GM21423 (cell line): ENCODE results near the gene HPCAL1.
A peak's percentile ranks its signal among the peaks of the same experiment; 100 is the strongest.

Experiments used
- ATAC-seq: cut with Tn5 transposase; IDR thresholded peaks from one replicate; pipeline ENCODE4 v1.9.1; 2021; ENCODE audit warnings: mild to moderate bottlenecking, moderate library complexity; ENCODE audit not compliant: unreplicated experiment

The HPCAL1 gene

DNA sequence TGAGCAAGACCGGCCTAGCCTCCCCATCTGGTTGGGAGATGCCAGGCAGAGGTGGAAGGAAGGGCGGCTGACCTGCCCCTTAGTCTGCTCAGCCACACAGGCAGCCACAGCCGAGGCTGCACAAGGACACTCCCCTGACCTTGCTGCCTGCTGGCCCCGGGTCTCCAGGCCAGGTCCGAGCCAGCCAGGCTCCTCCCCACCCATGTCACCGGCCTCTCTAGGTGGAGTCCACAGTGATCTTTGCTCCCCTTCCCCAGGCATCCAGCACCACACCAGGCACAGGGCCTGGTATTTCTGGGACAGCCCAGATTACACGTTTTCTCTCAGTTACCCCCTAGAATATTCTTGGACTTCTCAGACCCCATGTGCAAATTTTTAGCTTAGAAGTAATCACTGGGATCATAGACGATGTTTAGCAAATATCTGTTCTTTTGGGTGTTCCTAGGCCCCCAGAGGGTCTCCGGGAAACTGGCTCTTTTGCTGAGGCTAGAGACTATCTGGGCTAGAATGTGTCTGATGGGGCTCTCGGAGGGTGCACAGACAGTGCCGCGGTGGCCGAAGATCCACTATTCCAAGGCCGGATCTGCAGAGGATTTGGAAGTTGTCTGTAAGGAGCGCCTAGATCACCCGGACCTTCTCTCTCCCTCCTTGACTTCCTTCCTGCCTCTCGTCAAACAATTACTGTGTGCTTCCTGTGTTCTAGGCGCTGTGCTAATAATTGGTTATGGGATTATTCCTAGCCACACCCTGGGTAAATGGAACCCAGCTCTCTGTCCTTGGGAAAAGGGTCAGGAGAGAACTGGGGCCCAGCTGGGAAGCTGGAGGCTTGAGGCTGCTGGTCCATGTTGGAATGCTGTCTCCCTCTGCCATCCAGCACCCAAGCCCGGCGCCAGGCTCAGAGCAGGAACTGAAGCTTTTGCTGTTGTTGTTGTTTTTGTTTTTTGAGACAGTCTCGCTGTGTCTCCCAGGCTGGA lies 98.6 kb downstream of the HPCAL1 start:
- ATAC-seq = no peak

DNA sequence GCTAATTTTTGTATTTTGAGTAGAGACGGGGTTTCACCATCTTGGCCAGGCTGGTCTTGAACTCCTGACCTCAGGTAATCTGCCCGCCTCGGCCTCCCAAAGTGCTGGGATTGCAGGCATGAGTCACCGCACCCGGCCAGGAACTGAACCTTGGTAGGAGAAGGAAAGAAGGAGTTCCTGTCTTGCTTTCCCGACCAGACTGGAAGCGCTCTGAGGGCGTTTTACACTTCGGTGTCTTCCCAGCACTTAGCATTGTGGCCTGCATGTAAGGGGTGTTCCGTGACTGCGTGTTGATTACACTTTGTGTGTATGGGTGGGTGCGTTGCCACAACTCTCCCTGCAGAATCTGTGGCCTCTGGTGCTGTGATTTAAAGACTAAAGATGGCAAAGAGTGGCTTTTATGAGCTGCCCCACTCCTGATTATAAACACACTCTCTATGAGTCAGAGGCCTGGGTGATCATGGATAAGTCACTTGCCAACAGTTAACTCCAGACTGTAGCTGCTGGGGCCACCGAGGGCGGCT lies 99.4 kb downstream of the HPCAL1 start:
- no peak for ATAC-seq

- ATAC-seq = no peak
These were observed 100.0 kb downstream of the HPCAL1 start for GRCh38 chr2:10402653-10403215.

GRCh38 chr2:10404324-10405143 lies 101.8 kb downstream of the HPCAL1 start:
- ATAC-seq = no peak

GRCh38 chr2:10405448-10405847 lies 102.7 kb downstream of the HPCAL1 start:
- ATAC-seq = no peak

DNA sequence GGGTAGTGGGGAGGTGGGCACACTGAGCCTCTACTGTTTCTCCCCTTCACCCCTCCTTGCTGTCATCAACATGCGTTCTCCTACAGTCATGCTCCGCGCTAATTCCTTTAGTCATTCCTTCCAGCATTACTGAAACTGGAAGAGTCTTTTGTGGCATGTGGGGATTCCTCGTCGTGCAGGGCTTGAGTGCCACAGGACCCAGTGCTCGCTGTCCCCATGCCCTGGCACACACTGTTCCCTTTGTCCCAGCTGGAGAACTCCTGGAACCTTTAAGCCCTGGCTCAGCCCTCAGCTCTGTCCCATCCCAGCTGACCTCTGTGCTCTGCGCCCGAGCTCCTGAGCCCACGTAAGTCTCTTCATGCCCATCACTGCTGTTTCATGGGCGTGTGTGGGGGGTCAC lies 103.3 kb downstream of the HPCAL1 start:
- ATAC-seq = no peak

GRCh38 chr2:10406491-10407188 lies 103.9 kb downstream of the HPCAL1 start:
- ATAC-seq = no peak

DNA sequence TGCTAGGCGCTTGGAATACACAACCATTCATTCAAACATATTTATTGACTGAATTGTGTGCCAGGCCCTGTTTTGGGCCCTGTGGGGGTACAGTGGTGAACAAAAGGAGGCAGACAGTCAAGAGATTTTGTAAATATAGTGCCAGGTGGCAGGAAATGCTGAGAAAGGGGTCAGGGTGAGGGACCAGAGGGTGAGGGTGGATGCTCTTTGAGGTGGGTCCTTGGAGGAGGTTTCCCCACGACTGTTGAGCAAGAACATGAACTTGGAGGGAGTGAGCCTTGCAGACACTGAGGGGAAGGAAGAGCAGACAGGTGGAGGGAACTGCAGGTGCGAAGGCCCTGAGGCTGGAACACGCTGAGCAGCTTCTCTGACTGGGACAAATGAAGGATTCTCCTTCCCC lies 104.7 kb downstream of the HPCAL1 start:
- no peak for ATAC-seq

GRCh38 chr2:10407841-10408648 lies 105.3 kb downstream of the HPCAL1 start:
- peak; percentile 41 for ATAC-seq

GRCh38 chr2:10408649-10409579 lies 106.2 kb downstream of the HPCAL1 start:
- peak; percentile 46 for ATAC-seq

GRCh38 chr2:10410001-10410822 lies 107.5 kb downstream of the HPCAL1 start:
- ATAC-seq = peak; percentile 71

- ATAC-seq = no peak
These were observed 108.2 kb downstream of the HPCAL1 start for GRCh38 chr2:10410823-10411437.

DNA sequence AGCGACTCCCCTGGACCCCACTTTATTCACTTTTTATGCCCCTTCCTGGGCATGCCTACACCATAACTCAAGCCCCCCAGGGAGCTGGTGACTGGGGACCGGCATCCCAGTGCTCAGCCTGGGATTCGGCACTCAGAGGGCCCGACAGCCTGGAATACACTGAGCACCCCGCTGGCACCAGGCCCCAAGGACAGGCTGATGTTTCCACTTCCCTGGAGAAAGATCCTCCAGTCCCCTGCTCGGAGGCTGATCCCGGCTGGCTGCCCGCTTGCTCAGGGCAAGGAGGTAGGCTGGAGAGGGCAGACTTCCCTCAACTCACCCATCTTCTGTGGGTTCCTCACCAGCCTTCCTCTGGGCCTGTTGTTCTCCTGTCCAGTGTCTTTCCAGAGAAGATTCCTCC lies 108.9 kb downstream of the HPCAL1 start:
- no peak for ATAC-seq

DNA sequence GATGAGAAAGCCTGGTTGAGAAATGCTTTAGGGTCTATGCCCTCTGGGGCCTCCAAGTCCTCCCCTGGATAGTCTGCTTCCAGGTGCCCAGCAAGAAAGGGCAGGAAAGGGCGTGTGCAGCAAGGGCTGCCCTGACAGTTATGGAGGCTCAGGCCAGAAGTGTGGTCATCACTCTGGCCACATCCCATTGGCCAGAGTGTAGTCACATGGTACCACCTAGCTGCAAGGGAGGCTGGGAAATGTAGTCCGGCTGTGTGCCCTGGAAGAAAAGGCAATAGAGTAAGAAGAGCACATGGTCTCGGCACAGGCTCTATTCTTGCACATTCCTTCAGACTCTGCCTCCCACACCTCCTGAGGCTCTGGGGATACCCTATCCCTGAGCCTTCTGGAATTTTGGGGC lies 109.7 kb downstream of the HPCAL1 start:
- no peak for ATAC-seq

DNA sequence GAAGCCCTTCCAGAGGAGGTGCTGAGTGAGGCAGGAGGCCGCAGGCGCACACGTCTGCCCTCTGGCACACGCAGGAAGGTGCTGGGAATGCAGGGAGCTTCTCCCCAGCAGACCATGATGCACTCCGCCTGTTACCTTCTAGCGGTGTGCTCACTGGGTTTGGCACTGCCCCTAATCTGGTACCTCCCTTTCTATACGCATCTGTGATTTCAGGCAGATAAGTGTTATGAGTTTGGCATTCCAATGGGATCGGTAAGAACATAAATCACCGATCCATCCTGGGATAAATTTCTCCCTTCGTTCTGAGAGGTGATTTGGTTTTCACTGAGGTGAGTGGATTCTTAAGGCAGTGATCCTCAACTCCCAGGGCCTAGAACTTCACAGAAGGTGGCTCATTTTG lies 110.8 kb downstream of the HPCAL1 start:
- no peak for ATAC-seq

DNA sequence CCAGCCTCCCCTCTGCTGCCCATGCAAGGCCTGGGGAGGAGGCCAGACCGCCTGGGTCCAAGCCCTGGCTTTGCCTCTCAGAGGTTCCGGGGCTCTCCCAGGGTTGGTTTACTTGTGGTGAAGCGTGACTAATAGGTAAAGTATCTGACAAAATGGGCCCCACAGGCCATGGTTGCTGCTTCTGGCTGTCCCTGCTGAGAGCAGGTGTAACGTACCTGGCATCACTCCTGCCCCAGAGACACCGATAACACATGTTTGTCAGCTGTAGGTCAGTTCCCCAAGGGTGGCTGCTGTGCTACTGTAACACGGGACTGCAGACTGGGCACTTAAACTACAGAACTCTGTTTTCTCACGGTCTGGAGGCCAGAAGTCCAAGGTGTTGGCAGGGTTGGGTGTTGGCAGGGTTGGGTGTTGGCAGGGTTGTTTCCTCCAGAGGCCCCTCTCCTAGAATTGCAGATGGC lies 111.3 kb downstream of the HPCAL1 start:
- ATAC-seq = no peak

DNA sequence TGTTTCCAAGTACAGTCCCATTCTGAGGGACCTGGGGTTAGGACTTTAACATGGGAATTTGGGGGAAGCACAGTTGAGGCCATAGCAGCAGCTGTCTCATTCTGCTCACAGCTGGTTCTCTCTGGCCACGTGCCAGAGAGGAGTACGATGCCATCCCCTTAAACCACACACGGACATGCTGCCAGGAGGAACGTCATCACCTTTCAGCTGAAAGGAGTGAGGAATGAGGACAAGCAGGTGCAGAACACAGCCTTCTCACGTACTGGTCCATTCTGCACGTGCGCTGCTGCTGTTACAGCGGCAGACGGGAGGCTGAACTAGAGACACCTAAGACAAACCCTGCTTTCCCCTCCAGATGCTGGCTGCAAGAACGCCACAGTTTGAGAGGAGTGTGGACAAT lies 111.9 kb downstream of the HPCAL1 start:
- ATAC-seq = no peak
